NK-92 treated with Interleukin-12 subunit alpha and Interleukin-12 subunit beta, amount 100 ng/mL, for 24 hours (cell line): ENCODE results near the gene DHODH.

Experiments used
- DNase-seq: peaks from one replicate; lab custom pipeline; 2025; lab: John Stamatoyannopoulos, UW

DHODH gene

DNA sequence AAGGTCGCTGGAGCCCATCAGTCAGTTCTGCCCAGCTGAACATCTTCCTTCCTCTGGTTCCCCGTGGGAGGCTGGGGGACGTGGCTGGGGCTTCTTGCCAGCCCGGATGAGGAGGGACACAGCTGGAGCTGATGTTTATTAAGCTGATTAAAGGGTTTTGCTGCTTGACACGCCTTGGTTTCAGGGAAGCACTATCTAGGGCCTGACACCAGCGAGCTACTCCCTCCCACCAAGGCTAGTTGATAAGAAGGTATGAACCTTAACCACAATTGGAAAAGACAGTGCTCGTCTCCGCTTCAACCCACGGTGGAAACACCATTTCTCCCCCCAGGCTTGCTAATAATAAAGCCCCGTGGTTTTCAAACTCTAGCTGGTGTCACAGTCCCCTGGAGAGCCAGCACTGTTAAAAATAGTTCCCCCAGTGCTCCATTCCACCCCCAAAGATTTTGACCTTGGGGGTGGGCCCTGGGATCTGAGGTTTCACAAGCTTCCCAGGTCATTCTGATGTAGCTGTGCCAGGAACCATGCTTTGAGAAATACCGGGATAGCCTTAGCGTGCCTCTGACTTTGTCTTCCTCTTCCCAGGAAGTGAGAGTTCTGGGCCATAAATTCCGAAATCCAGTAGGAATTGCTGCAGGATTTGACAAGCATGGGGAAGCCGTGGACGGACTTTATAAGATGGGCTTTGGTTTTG is 5.5 kb downstream of the DHODH start:
- no peak for DNase-seq

DNA sequence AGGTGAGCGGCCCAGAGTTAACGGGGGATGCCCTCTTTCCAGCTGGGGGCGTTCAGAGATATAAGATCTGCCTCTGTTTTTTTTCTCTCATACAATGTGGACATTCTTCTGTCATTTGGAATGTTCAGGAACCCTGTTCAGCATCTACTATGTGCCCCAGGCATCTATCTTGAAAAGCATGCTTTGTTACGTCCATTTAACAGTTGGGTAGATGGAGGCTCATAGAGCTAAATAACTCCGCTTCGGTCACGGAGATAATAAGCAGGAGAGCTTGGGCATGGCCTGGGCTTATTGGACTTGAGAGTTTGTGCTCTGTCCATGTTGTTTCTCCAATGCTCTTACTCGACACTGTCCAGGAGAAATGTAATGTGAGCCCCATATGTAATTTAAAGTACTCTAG is 6.1 kb downstream of the DHODH start:
- no peak for DNase-seq

DNA sequence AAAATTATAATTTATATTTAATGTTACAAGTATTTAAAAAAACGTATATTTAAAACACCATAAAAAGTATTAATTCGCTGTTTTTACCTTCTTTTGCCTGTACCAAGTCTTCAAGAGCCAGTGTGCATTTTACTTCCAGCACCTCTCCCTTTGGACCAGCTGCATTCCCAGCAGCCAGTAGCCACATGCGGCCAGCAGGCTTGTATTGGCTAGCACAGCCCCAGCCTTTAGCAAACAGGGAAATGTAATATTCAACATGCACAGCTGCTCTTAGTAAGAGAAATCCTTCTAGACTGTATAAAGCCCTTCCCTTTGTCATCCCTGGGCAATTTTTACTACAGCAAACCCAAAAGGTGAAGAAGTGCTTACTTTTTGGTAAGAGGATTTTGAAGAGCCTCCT is 6.6 kb downstream of the DHODH start:
- DNase-seq, result no peak

DNA sequence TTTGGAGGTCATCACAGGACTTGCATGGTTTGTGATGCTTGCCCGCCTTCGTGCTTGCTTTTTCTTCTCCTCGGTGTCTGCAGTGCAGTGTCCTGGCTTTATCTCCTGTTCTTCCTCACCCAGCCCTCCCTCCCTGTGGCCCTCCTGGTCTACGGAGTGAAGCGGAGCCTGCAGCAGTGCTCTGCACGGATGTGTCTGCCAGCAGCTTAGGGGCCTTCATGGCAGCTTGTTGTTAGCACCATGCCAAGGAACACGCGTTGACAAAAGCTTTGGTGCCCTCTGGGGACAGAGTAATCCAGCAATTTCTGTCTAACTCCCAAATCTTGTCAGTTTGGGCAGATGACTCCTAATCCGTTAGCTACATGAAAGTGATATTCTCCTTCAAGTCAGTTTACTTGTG is 9.9 kb downstream of the DHODH start:
- no peak for DNase-seq

DNA sequence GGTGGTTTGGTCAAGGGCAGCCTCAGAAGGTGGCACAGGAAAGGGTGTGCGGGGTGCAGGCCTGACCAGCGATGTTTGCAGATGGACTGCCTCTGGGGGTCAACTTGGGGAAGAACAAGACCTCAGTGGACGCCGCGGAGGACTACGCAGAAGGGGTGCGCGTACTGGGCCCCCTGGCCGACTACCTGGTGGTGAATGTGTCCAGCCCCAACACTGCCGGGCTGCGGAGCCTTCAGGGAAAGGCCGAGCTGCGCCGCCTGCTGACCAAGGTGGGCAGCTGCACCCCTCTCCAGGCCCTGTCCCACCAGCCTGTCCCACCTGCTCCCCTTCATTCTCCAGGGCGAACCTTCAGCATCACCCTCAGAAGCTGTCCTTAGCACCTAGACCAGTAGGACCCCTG is 12.5 kb downstream of the DHODH start:
- no peak for DNase-seq

DNA sequence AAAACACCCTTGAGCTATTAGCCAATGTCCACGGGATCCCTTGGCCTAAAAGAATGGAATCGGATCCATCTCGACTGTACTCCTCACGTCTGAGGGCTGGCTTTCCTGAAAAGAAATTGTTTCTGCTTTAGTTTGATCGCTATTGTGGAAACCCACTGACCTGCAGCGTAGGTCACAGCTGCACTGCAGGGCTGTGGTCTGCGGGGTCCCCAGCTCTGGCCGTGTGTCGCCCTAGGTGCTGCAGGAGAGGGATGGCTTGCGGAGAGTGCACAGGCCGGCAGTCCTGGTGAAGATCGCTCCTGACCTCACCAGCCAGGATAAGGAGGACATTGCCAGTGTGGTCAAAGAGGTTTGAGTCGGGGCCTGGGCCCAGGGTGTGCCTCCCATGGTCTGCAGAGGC is 13.6 kb downstream of the DHODH start:
- no peak for DNase-seq

DNA sequence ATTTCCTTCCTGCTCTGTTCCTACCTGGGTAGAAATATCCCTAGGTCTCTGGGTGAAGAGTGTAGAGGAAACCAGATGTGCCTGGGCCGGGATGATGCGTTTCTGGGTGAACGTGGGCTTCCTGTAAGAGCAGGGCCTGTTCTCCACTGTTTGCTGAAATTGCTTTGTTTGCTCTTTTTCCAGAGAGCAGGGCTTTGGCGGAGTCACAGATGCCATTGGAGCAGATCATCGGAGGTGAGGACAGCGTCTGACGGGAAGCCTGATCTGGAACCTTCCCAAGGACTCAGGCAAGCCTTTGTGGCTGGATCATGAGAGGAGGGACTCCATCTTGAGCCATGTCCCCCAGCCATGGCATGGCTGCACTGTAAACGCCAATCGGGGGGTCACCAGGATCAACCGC is 15.4 kb downstream of the DHODH start:
- no peak for DNase-seq

DNA sequence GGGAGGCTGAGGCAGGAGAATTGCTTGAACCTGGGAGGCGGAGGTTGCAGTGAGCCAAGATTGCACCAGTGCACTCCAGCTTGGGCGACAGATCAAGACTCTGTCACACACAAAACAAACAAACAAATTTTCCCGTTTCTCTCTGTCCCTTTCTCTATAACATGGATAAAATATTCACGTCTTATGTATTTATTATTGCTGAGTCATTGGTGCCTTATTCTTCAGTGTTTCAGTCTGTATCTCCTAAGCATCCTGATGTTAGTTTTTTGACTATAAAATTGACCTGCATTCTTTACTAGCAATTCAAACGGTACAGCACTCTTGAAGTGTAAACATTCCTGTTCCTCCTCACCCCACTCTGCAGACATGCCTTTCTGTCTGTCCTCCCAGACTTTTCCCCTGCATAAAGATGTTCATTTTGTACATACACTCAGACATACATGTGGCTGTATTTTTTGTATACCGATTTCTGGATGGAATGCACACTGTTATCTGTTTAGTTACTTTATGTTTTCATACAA is 16.4 kb downstream of the DHODH start:
- DNase-seq, result no peak

DNA sequence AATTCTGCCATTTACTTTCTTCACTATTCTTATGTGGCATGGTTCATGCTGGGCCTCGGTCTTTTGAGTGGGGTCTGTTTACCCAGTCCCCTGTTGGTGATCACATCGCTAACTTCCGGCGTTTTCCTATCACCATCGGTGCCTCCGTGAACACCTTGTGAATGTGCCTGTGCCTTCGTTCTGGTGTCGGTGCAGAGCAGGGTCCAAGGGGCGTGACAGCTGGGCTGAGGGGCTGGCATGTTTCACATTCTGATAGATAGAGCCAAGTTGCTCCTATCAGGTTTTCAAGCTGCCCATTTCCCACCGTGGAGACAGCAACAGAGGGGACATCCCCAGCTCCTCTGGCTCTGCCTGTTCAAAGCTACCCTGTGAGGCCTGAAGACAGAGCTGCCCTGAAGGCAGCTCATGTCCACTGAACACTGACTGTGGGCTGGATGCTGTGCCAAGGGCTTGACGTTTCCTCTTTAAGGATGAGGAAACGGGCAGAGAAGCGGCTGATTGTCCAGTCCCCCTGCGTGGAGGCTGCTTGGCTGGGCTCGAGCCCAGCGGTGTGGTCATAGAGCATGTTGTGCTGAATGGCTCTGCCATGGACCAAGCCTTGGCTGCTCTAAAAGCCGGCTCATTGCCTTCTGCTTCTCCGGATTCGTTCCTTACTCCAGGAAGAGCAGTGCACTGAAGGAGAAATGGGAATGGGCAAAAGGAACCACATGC is 17.0 kb downstream of the DHODH start:
- DNase-seq, result no peak

DNA sequence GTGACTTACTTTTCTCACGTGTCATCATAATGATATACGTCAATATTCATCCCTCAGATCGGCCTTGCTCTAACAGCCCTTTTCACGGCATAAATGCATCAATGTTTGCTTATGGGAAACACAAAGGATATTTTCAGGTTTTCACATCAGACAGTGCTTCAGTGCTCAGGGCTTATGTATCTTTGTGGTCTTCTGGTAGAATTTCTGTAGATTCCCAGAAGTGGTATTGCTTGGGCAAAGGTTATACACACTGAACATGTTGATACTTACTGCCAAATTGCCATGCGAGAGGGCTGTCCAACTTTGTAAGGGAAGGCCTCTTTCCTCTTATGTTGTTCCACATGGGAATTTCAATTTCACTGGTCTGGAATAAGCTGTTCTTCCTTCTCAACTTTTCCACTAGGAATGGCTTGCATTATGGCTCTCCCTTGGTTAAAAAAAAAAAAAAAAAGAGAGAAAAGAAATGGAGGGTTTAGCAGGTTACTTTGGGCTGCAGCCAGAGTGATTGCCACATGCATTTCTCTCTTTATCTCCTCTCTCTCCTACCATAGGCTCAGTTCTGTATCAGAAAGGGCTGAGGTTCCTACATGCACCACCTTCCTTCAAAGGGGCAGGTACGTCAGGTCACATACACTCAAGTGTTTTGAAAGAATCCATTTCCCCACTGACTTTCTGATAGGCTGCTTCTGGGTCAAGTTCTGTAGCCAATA is 19.3 kb downstream of the DHODH start:
- DNase-seq, result no peak

DNA sequence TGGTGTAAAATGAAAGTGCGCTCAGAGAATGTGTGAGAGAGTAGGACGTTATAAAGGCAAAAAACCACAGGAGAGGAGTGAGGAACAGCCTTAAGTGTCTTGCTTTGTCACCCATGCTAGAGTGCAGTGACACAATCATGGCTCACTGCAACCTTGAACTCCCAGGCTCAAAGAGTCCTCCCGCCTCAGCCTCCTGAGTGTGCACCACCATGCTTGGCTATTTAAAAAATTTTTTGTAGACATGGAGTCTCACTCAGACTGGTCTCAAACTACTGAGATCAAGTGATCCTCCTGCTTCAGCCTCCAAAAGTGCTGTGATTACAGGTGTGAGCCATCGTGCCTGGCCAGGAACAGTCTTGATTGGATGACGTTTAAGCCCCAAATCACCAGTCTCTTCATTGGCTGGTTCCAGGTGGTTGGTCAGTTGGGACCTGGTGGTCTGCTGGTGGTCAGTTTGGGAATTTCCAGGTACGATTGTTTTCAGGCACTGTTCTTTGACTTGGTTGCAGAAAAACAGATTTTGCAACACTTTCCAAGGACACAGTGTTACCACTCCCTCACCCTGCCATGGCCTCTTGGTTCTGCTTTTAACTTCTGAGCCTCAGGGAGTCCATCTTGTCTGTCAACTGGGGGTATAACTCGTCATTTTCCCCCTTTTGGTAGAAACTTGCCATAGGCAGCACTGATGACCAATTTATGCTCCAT is 21.2 kb downstream of the DHODH start:
- DNase-seq, result no peak

DNA sequence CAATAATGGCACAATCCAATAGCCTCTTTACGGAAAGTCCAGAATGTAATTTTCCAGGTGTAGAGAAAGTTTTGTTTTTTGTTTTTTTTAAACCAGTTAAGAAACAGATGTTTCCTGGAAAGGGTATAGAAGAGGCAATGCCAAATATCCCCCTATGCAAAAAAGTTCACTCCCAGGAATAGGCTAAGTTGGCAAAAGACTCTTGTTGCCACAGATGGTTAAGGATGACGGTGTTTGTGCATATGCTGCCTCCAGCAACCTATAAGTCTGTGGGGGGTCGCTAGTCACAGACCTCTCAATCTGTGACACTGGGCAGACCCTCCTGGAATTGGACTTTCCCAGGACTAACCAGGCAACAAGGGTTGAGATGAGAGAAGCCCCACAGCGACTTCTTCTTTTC is 24.9 kb downstream of the DHODH start:
- DNase-seq, result no peak

DNA sequence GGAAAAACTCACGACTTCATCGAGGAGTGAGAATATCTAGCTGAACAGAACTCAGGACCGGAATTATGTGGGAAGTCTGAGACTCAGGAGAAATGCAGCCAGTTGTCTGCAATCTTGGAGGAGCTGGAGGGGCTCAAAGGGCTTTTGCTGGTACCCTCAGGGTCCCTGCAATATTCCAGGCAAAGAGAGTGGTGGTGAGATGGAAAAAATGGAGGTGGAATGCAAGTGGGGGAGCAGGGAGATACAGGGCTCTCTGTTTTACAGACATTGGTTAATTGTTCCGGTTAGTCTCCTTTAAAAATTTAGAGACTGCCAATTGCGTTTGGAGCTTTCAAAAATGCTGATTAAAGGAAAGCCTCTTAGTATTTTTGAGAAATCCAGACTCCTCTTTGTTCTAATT is 27.6 kb downstream of the DHODH start:
- DNase-seq, result no peak

DNA sequence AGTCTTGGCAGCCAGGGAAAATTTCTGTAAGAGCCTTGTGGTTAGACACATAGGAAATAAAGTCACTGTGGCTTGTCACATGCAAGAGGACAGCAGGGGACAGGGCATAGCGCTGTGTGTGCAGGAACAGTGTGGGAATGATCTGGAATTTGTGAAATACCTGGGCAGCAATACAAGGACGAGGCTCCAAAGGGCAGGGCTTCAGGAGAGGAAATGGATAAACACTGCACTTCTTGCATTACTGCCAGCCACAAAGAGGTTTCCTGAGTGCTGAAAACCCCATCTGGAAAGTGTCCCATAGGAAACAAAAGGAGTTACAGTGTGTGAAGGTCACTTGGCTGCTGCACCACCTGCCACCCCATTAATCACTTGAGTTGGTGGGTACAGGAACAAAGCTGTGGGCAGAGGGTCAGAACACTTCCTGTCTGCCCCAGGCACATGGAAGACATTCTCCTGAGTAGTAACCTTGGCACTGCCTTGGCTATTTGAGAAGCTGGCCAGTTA is 33.7 kb downstream of the DHODH start:
- no peak for DNase-seq

DNA sequence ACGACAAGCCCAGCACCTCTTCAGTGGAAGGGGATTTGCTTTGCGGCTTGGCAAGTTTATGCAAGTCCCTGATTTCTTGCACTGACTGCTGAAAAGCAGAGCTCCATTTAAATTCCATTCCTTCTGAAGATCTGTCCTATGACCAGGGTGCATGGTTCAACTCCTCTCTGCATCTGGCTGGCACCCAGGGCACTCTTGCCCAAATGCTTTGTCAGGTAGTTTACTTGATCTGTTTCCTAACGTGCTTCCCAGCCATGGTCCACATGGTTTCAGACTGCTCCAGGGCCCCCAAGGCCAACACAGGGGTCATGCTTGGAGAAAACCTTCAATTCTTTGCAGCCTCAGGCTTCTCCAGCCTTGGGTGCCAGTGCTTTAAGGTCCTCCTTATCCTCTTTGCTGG is 34.5 kb downstream of the DHODH start:
- no peak for DNase-seq

DNA sequence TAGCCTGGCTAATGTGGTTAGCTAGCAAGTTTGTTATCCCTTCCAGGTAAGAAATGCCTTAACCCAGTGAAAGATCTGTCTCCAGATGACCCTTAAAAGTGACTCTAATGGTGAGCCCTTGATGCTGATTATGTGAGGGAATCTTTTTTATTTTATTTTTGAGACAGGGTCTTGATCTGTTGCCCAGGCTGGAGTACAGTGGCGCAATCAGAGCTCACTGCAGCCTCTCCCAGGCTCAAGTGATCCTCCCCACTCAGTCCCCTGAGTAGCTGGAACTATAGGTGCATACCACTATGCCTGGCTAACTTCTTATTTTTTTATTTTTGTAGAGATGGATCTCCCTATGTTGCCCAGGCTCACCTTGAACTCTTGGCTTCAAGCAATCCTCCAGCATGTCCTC is 35.0 kb downstream of the DHODH start:
- DNase-seq, result no peak

DNA sequence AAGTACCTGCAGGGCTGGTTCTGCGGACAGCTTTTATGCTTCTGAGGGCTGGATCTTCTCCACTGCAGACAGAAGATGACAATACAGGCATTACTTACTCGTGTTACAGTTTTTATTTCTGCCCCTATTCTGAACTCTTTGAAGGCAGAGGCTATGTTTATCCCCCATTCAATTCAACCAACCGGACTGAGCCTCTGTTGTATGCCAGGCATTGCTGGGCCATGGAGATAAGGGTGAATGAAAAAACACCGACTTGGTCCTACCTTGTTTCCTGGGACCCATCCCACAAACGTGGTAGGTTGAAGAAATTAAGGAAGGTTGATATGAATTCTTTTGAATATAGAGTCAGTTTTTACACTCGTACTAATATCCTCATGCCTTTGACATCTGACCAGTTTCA is 35.8 kb downstream of the DHODH start:
- no peak for DNase-seq

DNA sequence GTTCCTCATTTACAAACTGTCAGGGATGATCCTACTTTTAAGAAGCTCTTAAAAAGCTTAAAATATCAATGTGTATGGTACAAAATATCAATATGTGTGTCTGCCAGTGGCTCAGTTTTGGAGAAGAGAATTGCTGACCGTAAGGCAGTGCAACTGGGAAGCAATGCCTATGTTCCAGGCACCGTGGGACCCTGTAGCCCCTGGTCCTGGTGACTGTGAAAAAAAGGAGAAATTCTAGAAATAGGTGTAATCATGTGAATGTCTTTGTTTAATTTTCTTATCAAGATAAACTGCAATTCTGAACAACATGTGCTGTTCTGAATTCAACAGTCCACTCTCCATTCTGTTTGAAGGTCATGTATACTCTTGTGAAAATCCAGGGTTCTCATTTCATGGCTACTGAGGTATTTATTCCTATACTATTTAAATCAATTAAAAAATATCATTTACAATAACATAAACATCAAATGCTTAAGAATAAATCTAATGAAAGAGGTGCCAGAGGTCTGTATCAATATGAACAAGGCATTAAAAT is 36.3 kb downstream of the DHODH start:
- DNase-seq, result no peak

DNA sequence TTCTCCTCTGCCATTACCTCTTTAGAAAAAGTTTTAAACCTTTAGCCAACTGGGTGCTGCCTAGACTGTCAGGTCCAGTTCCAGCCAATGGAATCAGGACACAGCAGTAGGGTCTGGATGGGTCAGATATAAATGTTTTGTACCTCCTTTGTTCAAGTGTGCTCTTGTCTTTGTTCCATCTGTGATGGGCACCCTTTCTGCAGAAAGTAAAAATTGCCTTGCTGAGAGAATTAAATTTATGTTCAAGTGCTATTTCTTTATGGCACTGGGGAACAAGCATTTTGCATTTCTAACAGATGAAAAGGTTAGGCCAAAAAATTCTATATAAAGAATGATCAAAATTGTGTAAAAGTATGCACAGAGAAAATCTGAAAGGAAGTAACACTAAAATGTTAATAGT is 40.6 kb downstream of the DHODH start:
- no peak for DNase-seq

DNA sequence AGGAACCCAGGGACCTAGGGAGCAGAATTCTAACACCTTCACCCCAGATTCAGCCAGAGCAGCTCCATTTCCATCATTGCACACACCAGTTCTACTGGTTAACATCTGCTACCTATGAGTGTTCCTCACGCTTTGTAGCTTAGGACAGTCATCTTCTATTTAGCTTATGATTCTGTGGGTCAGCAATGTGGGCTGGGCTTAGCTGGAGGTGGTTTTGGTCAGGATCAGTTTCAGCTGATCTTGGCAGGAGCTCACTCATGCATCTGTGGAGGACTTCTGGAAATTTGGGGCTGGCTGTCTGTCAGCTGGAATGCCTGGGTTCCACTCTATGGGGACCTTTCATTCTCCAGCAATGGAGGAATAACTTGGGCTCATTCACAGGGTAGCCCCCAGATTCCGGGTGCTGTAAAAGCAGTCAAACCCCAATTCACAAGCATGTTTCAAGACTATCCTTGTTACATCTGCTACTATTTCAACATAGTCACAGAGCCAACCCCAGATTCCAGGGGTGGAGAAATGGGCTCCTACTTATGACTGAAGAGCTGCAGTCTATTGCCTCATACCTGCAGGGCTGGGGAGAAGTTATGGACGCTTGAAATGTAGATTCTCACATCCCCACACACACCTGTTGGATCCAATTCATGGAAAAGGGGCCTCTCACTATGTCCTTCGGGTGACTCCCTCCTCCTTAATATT is 42.4 kb downstream of the DHODH start:
- no peak for DNase-seq

DNA sequence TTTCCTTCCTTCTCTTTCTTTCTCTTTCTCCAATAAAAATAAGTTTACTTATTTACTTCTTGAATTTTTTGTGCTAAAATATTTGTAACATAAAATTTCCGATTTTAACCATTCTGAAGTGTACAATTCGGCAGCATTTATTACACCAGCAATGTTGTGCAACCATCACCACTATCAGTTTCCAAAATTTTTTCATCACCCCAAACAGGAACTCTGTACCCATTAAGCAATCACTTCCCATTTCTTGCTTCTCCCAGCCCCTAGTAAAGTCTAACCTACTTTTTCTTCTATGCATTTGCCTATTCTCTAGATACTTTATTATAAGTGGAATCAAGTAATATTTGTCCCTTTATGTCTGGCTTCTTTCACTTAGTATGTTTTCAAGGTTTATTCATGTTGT is 43.3 kb downstream of the DHODH start:
- DNase-seq, result no peak
